GM19455 (cell line): Measurements from ENCODE around the gene DNM2.

Experiments used
- ATAC-seq: cut with Tn5 transposase; IDR thresholded peaks from one replicate; pipeline ENCODE4 v1.9.1; 2021; ENCODE audit not compliant: unreplicated experiment

Gene DNM2

GRCh38 chr19:10690341-10690781, 27.5 kb upstream of the DNM2 start:
- no peak for ATAC-seq

GRCh38 chr19:10691178-10691881, 26.5 kb upstream of the DNM2 start:
- ATAC-seq: no peak

- ATAC-seq: no peak
Measured at GRCh38 chr19:10691883-10692282, 26.0 kb upstream of the DNM2 start.

GRCh38 chr19:10692673-10693264, 25.1 kb upstream of the DNM2 start:
- ATAC-seq: no peak

- ATAC-seq: no peak
Measured at GRCh38 chr19:10694706-10695307, 23.1 kb upstream of the DNM2 start.

GRCh38 chr19:10695401-10696398, 22.2 kb upstream of the DNM2 start:
- ATAC-seq: peak; percentile 56

- no peak for ATAC-seq
Measured at GRCh38 chr19:10699650-10700335, 18.1 kb upstream of the DNM2 start.

- ATAC-seq: peak; percentile 14
Measured at GRCh38 chr19:10701955-10702525, 15.8 kb upstream of the DNM2 start.

GRCh38 chr19:10706990-10707389, 10.9 kb upstream of the DNM2 start:
- no peak for ATAC-seq

- ATAC-seq: no peak
Measured at GRCh38 chr19:10707440-10707839, 10.4 kb upstream of the DNM2 start.

- no peak for ATAC-seq
Measured at GRCh38 chr19:10708291-10708690, 9.6 kb upstream of the DNM2 start.

- no peak for ATAC-seq
Measured at GRCh38 chr19:10712045-10712444, 5.8 kb upstream of the DNM2 start.

GRCh38 chr19:10712754-10713153, 5.1 kb upstream of the DNM2 start:
- ATAC-seq: no peak

GRCh38 chr19:10713317-10713716, 4.6 kb upstream of the DNM2 start:
- ATAC-seq: no peak

GRCh38 chr19:10717054-10717355, 874 bp upstream of the DNM2 start:
- no peak for ATAC-seq

- ATAC-seq: no peak
Measured at GRCh38 chr19:10718205-10719196, 622 bp downstream of the DNM2 start.

GRCh38 chr19:10719466-10719961, 1.6 kb downstream of the DNM2 start:
- ATAC-seq: no peak

- ATAC-seq: no peak
Measured at GRCh38 chr19:10720607-10721125, 2.8 kb downstream of the DNM2 start.

- ATAC-seq: no peak
Measured at GRCh38 chr19:10723591-10723990, 5.7 kb downstream of the DNM2 start.
